AG09309 (cell line): ENCODE data around the gene HIPK2.

ENCODE experiments used
- DNase-seq: peaks from one replicate; pipeline ENCODE4 v3.0.0-alpha.2; 2010; ENCODE audit warnings: low read depth
- H3K4me3 ChIP-seq: 2 replicates; pipeline ENCODE4 v1.5.1; 2011; ENCODE audit warnings: mild to moderate bottlenecking, low read depth, low read length, moderate library complexity; ENCODE audit not compliant: control insufficient read depth
- CTCF ChIP-seq: IDR thresholded peaks from 2 replicates; pipeline ENCODE4 v1.5.1; 2011; ENCODE audit warnings: mild to moderate bottlenecking, low read depth, low read length, inconsistent platforms; ENCODE audit not compliant: insufficient read depth, control insufficient read depth; ENCODE audit errors: missing control alignments

Gene HIPK2

GRCh38 chr7:139525239-139525638 is 252.6 kb downstream of the HIPK2 start:
- TF ChIP-seq CTCF, result no peak
- no peak overlapping the region for H3K4me3 ChIP-seq
- DNase-seq, result no peak

- no peak overlapping the region for H3K4me3 ChIP-seq
- DNase-seq, result no peak
- no peak for TF ChIP-seq CTCF
These were observed 253.6 kb downstream of the HIPK2 start for GRCh38 chr7:139523968-139524815.

GRCh38 chr7:139523199-139523941 is 254.4 kb downstream of the HIPK2 start, which contains the start of gene CLEC2L:
Gene CLEC2L (plus strand): TSS chr7:139523685. CDS start chr7:139523928, 243 bp downstream.
- H3K4me3 ChIP-seq, result peak within 1 kb of the TSS; percentile 12; the same call in 1 of the 2 replicates
- no peak for DNase-seq
- TF ChIP-seq CTCF, result no peak

- no peak for DNase-seq
- no peak for TF ChIP-seq CTCF
- H3K4me3 ChIP-seq, result no peak overlapping the region
These were observed 255.0 kb downstream of the HIPK2 start for GRCh38 chr7:139522830-139523198.

GRCh38 chr7:139521439-139521838 is 256.4 kb downstream of the HIPK2 start:
- no peak overlapping the region for H3K4me3 ChIP-seq
- DNase-seq, result no peak
- TF ChIP-seq CTCF, result no peak

GRCh38 chr7:139515266-139515665 is 262.5 kb downstream of the HIPK2 start:
- TF ChIP-seq CTCF, result no peak
- H3K4me3 ChIP-seq, result no peak overlapping the region
- no peak for DNase-seq
